Activated T-helper 1 cell treated with anti-CD3 and anti-CD28 coated beads, Interleukin-12 subunit alpha, Interleukin-12 subunit beta, Interleukin-2, Interleukin-4 antibody, amounts not matched to agents 30 ng/mL and 10 ng/mL and 1 ng/mL, durations not matched to agents 14 hours and 24 hours and 36 hours (primary cell): ENCODE data around the gene KRT4. TPM values are rescaled to one million over a fixed set of nuclear protein-coding genes. Genes with fewer than 3 reads are reported as not detected.

Experiments used
- DNase-seq: peaks from one replicate; pipeline ENCODE4 v3.0.0; 2021; ENCODE audit warnings: low spot score
- H3K27ac Mint-ChIP-seq: one replicate; pipeline ENCODE4 v1.8.0; 2021; ENCODE audit warnings: mild to moderate bottlenecking, mixed read lengths
- H3K27me3 Mint-ChIP-seq: one replicate; pipeline ENCODE4 v1.8.0; 2022; ENCODE audit warnings: mild to moderate bottlenecking, moderate library complexity, mixed read lengths; ENCODE audit not compliant: insufficient read depth
- H3K36me3 Mint-ChIP-seq: one replicate; pipeline ENCODE4 v1.8.0; 2021; ENCODE audit warnings: low read depth, mixed read lengths
- H3K4me1 Mint-ChIP-seq: one replicate; pipeline ENCODE4 v1.8.0; 2021; ENCODE audit warnings: low read depth, mixed read lengths
- H3K4me3 Mint-ChIP-seq: one replicate; pipeline ENCODE4 v1.8.0; 2021; ENCODE audit warnings: mild to moderate bottlenecking, moderate library complexity, mixed read lengths
- H3K9me3 Mint-ChIP-seq: one replicate; pipeline ENCODE4 v1.8.0; 2021; ENCODE audit warnings: mixed read lengths
- intact Hi-C: fragments of 100-400 bp; cut with micrococcal nuclease; formaldehyde crosslinking; loops from one replicate; pipeline ENCODE4 v1.15.1; 2024
- total RNA-seq: library from RNA; stranded (reverse); gene quantifications from 2 replicates; pipeline ENCODE4 v1.2.3, GENCODE V29; 2022

KRT4 gene
- total RNA-seq, 1 donor from 2014 or later, result not detected

DNA sequence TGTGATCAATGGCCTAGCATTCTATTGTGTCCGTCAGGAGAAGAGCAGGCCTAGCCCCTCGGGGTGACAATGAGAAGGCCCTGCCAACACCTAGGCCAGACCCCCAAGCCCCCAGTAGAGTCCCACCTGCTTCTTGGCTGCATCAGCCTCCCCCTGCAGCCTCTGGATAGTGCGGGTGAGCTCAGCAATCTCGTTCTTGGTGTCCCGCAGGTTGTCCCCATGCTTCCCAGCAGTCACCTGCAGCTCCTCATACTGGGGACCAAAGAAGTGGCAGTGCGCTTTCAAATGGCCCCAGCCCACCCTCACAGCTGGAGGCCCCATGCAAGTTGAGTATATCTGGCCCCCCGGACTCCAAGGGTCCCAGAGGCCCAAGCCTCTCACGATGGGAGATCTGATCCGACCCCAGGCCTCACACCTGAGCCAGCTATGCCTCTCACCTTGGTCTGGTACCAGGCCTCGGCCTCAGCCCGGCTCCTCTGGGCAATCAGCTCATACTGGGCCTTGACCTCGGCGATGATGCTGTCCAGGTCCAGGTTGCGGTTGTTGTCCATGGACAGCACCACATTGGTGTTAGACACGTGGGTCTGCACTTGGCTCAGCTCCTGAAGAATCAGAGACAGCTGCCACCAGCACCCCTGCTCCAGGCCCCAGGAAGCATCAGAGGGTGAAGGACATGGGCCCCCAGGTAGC, 10.0 kb upstream of the KRT4 start:
- DNase-seq, result no peak
- Mint-ChIP-seq H3K4me3 (no peak overlapping the region), H3K27ac (no peak overlapping the region), H3K27me3 (peaks cover 3% of the 10 kb centered on the region), H3K9me3 (no peaks in the 10 kb centered on the region), H3K4me1 (peaks cover 8% of the 10 kb centered on the region), H3K36me3 (no peaks in the 10 kb centered on the region)
- intact Hi-C loops, result no loop called here

DNA sequence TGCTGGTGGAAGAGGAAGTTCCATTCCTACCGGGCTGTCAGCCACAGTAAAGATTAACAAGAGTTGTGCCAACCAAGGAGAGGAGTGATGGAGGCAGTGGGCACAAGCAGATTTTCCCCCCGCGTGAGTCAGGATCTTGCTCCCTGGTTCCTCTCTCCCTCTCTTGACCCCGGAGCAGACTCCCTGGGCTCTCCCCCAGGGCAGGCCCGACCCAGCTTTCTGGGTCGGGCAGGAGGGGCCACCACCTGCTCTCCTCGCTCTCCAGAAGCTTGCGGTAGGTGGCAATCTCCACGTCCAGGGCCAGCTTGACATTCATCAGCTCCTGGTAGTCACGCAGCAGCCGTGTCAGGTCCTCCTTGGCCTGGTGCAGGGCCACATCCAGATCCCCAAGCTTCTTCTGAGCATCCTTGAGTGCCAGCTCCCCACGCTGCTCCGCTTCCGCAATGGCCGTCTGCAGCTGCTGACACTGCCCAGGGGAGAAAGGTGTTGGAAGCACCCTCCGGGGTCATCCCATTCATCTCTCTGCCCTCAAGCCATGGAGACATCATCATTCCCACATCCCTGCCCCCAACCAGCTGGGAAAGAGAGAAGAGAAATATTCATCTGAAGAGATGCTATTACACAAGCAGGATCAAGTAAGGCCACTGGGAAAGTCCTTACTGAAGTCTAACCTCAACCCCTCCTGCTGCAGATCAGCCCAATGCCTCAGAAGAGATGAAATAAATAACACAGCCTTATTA, 9.0 kb upstream of the KRT4 start:
- no peak for DNase-seq
- H3K27me3 Mint-ChIP-seq, result peaks cover 3% of the 10 kb centered on the region
- peaks cover 2% of the 10 kb centered on the region for H3K4me1 Mint-ChIP-seq
- H3K27ac Mint-ChIP-seq, result no peak overlapping the region
- H3K4me3 Mint-ChIP-seq, result no peak overlapping the region
- H3K9me3 Mint-ChIP-seq, result no peaks in the 10 kb centered on the region
- intact Hi-C loops, result no loop called here
- no peaks in the 10 kb centered on the region for H3K36me3 Mint-ChIP-seq

DNA sequence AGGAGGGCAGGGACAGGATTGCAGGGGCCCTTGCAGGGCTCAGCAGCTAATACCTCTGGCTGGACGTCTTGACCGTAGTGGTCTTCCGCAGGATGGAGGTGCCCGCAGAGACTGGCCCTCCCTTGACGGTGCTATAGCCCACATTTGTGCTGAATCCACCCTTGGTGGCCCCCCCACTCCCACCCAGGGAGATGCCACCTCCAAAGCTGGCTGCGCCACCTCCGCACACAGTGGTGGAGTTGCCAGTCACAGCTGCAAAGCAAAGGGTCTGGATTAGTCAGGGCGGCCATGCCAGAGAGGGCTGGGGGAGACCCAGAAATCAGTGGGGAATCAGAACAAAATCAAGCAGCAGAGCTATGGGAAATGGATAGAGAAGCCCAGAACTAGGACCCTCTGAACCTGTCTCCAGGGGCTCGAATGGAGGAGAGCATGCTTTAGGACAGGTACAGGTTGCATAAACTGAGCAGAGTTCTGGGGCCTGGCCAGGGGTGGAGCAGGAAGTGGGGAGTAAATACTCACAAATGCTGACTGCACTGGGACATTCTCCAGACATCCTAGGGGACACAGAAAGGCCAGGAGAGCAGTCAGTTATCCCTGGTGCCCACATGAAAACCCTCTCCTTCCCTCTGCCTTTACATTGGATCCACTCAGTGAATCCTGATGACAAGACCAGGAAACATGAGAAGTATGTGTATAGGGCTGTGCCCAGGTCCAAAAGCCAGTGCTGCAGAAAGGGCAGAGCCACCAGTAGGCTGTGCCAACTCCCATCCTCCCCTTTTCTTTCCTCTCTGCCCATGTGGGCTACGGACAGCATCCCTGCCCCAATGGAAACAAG, 8.1 kb upstream of the KRT4 start:
- DNase-seq, result no peak
- intact Hi-C loops, result no loop called here
- no peaks in the 10 kb centered on the region for H3K36me3 Mint-ChIP-seq
- H3K4me3 Mint-ChIP-seq, result no peak overlapping the region
- peaks cover 8% of the 10 kb centered on the region for H3K4me1 Mint-ChIP-seq
- peaks cover 3% of the 10 kb centered on the region for H3K27me3 Mint-ChIP-seq
- no peaks in the 10 kb centered on the region for H3K9me3 Mint-ChIP-seq
- H3K27ac Mint-ChIP-seq, result no peak overlapping the region

DNA sequence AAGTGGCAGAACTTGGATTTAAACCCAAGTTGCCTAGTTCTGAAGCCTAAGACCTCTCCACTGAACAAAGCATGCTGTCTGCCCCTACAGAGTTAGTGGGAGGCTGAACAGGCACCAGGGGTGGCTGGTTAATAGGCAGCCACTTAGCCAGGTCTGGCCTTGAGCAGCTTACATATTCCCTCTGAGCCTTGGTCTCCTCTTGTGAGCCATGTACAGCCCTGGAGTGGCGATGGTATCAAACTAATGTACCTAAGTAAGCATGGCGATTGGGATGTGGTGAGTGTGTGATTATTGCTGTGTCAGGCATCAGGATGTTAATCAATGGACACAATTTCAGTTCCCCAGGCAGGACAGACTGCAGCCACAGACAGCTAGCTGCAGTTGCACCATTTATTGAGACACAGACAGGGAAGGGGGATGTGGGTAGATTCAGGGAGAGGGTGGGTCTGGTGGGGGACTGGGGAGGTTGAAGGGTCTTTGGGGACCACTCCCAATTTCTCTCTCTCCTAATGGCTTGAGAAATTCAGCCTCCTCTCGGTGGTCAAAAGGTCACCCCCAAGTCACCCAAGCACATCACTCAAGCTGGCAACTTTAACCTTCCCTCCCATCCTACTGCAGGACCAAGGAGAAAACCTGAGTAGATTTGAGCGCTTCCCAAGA, 7.3 kb upstream of the KRT4 start:
- no peak overlapping the region for H3K27ac Mint-ChIP-seq
- H3K27me3 Mint-ChIP-seq, result peaks cover 3% of the 10 kb centered on the region
- H3K9me3 Mint-ChIP-seq, result no peaks in the 10 kb centered on the region
- H3K4me3 Mint-ChIP-seq, result no peak overlapping the region
- peaks cover 8% of the 10 kb centered on the region for H3K4me1 Mint-ChIP-seq
- no peaks in the 10 kb centered on the region for H3K36me3 Mint-ChIP-seq
- DNase-seq, result no peak
- intact Hi-C loops, result no loop called here

DNA sequence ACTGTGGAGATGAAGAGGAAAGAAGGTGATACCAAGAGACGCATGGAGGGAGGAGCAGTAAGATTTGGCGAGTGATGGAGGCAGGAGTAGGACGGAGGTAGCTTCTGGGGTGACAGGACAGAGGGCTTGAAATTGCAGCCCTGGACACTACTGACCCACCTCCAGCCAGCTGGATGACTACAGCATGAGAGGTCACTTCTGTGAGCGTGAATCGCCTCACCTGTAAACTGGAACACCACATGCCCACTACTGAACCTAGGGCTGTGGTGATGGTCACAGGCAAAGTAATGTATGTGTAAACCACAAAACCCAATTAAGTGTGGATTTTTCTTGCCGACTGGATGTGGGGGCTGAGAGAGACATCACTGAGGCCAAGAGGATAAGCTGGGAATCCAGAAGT, 6.6 kb upstream of the KRT4 start:
- H3K27ac Mint-ChIP-seq, result no peak overlapping the region
- DNase-seq, result no peak
- H3K27me3 Mint-ChIP-seq, result peaks cover 3% of the 10 kb centered on the region
- H3K4me3 Mint-ChIP-seq, result no peak overlapping the region
- intact Hi-C loops, result no loop called here
- peaks cover 8% of the 10 kb centered on the region for H3K4me1 Mint-ChIP-seq
- H3K36me3 Mint-ChIP-seq, result no peaks in the 10 kb centered on the region
- H3K9me3 Mint-ChIP-seq, result no peaks in the 10 kb centered on the region

DNA sequence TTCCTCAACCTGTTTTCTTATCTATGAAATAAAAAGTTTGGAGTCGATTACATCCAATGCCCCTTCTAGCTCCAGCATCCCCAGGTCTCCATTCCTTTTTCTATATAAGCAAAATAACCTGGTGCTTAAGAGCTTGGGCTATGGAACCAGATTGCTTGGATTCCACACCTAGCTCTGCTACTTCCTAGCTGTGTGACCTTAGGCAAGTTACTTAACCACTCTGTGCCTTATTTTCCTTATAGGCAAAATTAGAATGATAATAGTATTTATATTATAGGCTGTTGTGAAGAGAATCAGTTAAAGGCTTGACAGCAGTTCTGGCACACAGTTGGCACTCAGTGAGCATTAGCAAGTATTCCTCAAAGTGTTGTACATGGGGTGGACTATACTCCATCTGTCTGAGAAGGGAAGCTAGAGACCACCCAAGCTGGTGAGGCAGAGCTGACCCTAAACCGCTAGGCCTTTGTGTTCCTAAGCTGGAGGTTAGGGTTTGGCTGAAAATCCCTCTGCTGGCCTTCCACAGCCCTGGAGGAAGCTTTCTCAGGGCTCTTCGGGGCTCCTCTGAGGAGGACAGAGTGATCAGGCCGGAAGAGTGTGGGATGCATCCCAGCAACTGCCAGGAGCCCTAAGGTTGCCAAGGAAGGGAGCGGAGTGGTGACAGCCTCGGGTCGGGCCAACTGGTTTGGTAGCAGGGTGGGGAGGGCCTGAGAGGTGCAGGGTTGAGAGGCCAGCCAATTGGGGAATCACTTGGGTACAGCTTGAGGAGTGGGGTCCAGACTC, 6.0 kb upstream of the KRT4 start:
- Mint-ChIP-seq H3K4me1 (peaks cover 8% of the 10 kb centered on the region), H3K27me3 (peaks cover 3% of the 10 kb centered on the region), H3K4me3 (no peak overlapping the region), H3K36me3 (no peaks in the 10 kb centered on the region), H3K27ac (no peak overlapping the region), H3K9me3 (no peaks in the 10 kb centered on the region)
- intact Hi-C loops, result no loop called here
- DNase-seq, result no peak

DNA sequence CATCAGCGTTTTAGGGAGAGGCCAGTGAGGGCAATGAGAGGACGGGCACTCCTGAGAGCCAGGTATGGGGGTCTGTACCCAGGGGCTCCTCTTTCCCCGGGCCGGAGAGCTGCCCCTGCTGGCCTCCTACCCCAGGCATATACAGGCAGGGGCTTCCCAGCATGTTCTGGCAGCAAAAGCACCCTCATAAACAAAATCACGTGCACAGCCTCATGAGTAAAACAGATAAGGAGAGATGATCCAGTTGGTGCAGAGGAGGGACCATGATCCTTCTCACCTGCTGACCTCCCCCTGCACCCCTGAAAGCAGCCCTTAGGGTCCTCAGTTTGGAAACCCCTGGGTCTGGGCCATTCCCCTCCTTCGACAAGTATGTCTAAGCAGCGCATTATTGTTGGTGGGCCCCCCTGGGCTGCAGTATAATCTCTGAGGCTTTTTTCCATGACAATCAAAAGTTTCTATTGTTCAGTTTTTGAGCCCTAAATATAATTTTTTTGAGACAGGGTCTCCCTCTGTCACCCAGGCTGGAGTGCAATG, 5.0 kb upstream of the KRT4 start:
- intact Hi-C loops, result no loop called here
- Mint-ChIP-seq H3K4me3 (no peak overlapping the region), H3K9me3 (no peaks in the 10 kb centered on the region), H3K27ac (no peak overlapping the region), H3K36me3 (no peaks in the 10 kb centered on the region), H3K4me1 (peaks cover 8% of the 10 kb centered on the region), H3K27me3 (peaks cover 6% of the 10 kb centered on the region)
- no peak for DNase-seq

DNA sequence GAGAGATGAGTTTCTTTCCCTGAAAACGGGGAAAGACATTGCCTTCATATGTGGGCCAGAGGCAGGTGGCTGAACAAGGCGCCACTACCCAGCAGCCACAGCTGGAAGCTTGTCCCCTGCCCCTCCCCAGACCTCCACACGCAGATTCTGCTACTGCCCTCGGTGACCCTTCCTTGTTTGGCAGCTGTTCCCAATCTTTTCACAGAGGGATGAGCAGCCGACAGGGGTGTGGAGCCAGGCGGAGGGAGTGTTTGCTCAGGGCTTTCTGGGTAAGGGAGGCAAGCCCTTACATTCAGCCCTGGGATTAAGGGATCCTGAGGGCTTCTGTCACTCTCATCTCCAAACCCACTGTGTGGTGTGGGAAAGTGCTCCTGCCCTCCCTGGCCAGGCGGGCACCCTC, 4.5 kb upstream of the KRT4 start:
- no peak overlapping the region for H3K27ac Mint-ChIP-seq
- intact Hi-C loops, result no loop called here
- DNase-seq, result no peak
- no peaks in the 10 kb centered on the region for H3K36me3 Mint-ChIP-seq
- no peak overlapping the region for H3K4me3 Mint-ChIP-seq
- peaks cover 6% of the 10 kb centered on the region for H3K27me3 Mint-ChIP-seq
- no peaks in the 10 kb centered on the region for H3K9me3 Mint-ChIP-seq
- H3K4me1 Mint-ChIP-seq, result peaks cover 8% of the 10 kb centered on the region

DNA sequence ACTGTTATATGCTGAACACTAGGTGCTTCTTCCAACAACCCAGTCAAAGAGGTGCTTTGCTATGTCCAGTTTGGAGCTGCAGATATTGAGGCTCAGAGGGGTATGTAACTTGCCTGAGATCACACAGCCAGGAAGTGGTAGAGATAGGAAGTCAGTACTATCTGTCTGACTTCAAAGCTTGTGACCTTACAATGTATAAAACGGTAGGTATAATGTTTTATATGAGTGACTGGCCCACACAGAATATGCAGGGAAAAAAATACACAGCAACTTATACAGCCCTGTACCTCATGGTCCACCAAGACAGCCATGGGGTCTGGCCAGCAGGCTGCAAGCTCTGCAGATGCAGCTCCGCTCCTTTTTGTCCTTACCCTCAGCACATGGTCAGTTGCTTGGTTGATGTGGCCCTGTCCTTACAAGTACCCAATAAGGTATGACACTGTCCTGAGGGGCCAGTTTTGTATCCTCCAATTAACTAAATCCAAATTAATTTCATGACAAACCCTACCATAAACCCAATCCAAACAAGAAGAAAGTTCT, 3.9 kb upstream of the KRT4 start:
- Mint-ChIP-seq H3K9me3 (no peaks in the 10 kb centered on the region), H3K27ac (no peak overlapping the region), H3K4me3 (no peak overlapping the region), H3K36me3 (no peaks in the 10 kb centered on the region), H3K4me1 (peaks cover 8% of the 10 kb centered on the region), H3K27me3 (peaks cover 6% of the 10 kb centered on the region)
- DNase-seq, result no peak
- intact Hi-C loops, result no loop called here

DNA sequence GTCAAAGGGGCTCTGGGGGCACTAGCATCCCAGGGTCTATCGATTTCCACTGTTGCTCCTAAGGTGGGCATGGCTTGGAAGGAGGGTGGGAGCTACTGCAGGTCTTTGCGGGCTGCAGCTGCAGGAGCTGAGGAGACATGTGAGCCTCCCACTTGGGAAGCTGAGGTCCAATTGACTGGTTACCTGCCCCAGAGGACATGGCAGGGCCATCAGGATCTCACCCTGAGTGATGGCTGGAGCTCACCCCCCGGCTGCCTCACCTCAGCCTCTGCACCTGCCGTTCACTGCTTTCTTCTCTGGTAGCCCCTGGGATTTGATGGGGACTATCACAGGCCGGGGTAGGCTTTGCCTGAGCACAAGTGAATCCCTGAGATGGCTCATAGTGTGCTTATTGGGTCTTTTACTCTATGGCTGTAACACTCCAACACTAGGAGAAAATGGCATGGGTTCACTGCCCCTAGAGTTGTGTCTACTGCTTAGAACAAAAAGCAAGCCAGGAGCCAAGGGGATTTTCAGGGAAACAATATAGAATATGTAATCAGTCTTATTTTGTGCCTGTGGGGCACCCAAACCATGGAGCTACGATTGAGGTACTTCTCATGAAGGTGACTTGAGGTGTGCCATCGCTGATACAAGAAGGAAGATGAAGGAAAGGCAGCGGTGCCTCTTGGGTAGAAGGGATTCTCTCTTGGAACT, 3.2 kb upstream of the KRT4 start:
- Mint-ChIP-seq H3K4me3 (no peak overlapping the region), H3K36me3 (no peaks in the 10 kb centered on the region), H3K27ac (no peak overlapping the region), H3K4me1 (peaks cover 8% of the 10 kb centered on the region), H3K9me3 (no peaks in the 10 kb centered on the region), H3K27me3 (peaks cover 6% of the 10 kb centered on the region)
- intact Hi-C loops, result no loop called here
- no peak for DNase-seq

DNA sequence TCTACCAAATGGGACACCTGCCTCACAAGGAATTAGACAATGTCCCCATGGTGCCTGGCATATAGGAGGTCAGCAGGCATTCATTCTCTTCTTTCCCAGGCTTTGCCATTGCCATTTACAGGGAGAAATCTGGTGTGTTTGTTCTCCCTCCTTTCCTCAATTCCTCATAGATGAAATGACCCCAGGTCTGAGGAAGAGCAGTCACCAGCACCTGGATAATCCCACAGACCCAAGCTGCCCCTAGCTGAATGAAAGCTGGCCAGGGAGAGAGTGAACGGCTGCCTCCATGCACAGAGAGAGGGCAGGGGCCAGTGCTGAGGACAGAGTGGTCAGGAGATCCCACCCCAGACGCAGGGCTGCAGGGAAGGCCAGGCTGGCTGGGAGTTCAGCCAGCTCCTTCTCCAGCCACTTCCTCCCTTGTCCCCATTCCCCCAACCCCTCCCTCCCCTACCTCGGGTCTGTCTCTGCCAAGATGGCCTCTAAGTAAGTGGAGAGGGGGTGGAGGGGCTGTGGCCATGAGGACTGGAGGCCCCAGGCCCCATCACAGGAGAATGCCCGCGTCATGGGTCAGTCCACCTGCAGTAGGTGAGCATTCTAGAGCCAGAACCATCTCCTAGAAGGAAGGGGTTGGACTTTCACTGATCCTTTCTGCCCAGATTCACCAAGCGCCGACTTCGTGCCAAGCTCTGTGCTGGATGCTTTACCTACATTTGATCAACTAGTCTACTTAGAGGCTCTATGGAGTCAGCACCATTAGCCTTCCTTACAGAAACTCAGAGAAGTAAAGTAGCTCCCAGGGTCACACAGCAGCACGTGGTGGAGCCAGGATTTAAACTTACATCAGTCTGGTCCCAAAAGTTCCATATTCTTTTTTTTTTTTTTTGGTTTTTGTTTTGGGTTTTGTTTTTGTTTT, 2.0 kb upstream of the KRT4 start:
- intact Hi-C loops, result no loop called here
- H3K27ac Mint-ChIP-seq, result no peak overlapping the region
- no peaks in the 10 kb centered on the region for H3K36me3 Mint-ChIP-seq
- peaks cover 8% of the 10 kb centered on the region for H3K4me1 Mint-ChIP-seq
- DNase-seq, result no peak
- H3K4me3 Mint-ChIP-seq, result no peak overlapping the region
- peaks cover 4% of the 10 kb centered on the region for H3K27me3 Mint-ChIP-seq
- H3K9me3 Mint-ChIP-seq, result no peaks in the 10 kb centered on the region
